HG03103 (cell line): Measurements from ENCODE around the gene NUP210L.

Experiments used
- ATAC-seq: cut with Tn5 transposase; IDR thresholded peaks from one replicate; pipeline ENCODE4 v1.9.1; 2021; ENCODE audit warnings: low read depth; ENCODE audit not compliant: unreplicated experiment

The NUP210L gene

DNA sequence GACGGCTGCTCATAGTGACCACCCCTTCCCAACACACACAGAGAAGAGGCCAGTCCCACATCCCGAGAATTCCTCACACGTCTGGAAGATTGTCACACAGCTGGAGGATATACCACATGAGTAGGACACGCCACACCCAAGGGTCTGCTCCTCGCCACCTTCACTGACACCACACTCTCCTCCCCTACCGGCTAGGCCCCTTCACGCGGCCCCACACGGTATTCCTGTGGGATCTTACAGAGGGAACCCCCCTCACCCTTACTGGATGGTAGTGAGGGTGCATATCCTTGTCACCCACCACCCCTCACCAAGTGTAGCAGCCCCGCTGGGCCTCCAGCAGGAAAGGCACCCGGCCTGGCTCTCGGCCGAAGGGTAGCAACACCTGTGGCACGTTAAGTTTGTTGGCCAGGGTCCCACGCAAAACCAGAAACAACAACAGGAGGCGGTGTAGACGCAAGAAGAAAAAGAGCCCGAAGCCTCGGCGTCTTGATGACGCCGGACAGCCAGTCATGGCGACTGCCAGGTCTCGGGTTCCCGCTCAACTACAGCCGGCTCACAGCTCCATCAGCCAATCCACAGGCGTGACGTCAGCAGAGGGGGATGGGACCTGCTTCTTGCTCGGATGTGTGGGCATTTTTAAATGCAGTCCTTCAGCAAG, at the start of gene NUP210L:
NUP210L (minus strand) TSS at position 540 of the 658 bp plus-strand sequence.
- ATAC-seq: no peak

DNA sequence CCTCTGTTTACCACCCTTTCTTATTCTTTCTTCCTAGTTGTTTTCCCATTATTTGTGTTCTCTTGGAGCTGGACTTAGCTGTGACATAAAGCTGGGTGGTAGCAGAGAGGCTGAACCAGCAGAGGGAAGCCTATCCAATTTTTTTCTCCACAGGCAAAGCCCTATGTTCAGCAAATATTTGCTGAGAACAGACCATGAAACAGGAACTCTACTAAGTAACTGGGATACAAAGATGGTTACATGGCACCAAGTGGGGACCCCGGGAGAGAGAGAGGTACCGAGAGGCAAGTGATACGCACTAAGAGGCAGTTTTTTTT, 44.6 kb upstream of the NUP210L start:
- no peak for ATAC-seq

DNA sequence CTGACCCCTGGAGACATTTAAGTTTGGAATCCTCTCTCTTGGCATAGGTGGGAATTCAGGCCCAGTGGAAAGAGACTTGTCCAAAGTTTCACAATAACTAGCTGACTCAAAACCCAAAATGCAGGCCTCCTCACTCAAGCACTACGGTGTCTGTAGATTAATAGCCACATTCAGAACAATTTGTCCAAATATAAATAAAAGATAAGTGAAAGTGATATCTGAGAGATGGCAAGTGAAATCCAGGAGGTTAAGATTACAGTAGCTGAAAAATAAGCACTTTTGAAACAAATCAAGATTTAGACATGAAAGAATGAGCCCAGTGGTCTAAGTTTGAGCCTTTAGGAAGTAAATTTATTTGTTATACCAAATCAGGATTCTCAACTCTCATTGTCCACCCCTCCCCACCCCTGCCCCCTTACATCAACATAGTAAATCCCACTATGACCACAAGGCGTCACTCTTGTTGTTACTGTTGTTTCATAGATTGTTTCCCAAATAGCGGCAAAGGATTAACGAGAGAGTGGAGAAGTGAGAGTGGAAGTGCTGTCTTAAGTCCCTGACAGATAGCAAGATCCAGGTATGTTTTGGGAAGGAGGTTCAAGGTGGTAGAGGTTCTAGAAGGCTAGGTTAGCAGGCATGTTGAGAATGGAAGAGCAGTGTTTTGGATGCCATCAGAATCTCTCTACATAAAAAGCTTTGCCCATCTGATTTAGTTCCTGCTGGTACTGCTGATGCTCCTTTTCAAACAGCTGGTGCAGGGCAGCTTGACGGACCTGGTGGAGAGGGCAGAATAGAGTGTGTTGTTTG, 44.1 kb upstream of the NUP210L start:
- ATAC-seq: no peak

DNA sequence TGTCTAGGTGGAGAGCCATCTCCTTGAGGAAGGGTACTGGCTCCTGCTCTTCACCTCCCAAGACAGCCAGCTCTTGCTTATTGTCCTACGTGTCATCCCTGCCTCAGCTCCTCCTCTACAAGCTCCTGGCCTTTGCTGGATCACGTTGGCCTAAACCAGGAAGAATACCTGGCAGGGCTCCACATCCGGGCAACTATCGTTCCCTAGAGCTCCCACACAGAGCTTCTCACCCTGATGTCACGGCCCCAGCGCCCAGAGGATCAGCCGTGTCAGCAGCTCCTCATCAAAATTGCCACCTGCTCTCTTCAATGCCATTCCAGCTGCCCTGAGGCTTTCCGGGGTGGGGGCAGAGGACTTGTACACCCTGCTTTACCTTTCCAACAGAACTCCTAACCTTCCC, 38.9 kb upstream of the NUP210L start:
- no peak for ATAC-seq

DNA sequence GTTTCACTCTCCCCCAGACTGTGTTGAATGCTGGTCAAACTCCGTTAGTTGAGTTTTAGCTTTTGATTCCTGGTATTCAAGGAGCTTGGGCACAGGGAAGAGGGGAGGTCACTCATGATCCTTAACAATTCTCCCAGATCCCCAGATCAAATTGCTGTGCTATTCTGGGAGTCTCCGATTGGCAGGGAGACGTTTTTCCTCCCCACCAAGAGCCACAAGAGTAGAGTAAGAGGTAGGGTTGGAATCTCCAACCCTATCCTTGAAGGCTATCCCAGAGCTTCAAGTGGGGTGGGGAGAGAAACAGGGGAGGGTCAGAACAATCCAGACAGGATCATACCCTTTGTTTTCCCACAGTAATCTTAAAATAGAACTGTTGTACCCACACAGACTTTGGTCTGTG, 37.6 kb upstream of the NUP210L start:
- ATAC-seq: no peak

DNA sequence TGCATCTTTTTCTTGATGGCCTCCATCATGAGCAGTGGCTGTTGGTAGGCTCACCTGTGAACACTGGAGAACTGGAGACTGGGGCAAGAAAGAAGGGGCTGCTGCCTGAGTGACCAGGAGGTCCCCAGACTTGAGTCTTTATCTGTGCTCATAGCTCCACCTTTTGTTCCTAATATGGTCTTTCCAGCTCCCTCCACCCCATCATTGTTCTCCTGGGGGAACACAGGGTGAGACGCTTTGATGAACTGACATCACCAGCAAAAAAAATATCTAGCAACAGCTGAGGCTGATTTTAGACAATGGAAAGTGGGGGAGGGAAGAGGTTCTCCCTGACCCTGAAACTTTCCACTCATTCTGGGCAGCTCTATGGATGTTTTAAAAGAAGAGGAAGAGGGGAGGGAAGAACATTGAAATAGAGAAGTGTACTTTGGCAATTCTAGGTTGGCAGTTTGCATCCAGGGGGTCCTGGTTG, 37.2 kb upstream of the NUP210L start, which contains the start of gene TPM3:
TPM3 (minus strand) TSS at position 111 of the 472 bp plus-strand sequence; CDS start at position 29, 82 bp downstream.
- no peak for ATAC-seq

DNA sequence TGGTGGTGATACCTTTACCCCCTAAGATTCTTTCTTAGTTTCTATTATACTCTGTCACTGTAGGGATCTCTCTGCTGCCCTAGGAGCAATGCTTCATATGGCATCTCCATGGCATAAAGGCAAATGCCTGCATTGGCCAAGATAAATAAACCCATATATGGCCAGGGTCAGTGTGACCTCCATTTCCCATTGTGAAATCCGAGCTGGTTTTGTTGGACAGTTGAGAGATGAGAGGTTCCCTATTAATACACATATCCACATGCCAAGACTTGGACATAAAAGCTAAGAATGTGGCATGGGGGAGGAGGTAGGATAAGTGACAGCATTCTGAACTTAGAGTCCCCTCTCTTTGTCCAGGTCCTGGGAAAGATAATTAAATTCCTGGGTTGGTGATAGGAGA, 35.7 kb upstream of the NUP210L start:
- no peak for ATAC-seq

DNA sequence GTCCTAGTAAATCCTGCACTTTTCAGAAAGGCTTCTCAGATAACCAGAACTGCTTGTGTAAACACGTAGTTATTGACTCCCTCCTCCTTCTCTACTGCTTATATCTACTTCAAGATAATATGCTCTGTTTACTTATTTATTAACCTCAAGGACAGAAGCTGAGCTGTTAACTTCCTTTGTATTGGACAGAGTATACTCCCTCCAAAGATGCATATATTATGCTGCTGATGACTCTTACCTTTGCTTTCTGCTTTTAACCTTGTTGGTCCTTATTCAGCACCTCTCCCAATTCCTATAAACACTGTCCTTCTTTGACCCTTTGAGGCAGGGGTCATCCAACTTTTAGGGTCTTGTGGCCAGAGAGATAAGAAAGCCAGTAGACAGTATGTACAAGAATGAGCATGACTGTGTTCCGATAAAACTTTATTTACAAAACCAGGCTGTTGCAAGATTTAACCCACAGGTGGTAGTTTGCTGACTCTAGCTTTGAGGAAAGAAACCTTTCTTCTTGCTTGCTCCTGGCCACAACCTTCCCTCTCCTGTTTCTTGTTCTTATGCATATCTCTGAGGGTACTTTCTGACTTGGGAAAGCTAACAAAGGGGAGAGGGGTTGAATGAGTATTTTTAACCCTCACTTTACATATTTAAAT, 32.1 kb upstream of the NUP210L start:
- no peak for ATAC-seq

DNA sequence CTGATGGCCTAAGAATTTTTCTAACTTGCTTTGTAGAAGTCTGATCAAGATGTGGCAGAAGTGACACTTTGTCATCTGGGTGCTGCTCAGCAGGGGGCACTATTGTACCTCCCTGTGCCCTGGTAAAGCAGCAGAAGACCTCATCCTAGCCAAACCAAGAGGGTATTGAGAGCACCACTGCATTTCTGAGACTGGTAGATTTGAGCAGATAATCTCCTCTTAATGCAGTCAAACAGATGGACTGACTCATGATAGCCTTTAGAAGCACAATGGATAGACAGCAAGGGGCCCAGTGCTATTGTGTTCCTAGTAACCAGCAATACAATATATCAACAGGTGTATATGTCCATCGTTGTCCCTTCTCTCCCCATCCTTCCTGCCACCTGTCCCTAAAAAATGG, 31.3 kb upstream of the NUP210L start:
- ATAC-seq: no peak

DNA sequence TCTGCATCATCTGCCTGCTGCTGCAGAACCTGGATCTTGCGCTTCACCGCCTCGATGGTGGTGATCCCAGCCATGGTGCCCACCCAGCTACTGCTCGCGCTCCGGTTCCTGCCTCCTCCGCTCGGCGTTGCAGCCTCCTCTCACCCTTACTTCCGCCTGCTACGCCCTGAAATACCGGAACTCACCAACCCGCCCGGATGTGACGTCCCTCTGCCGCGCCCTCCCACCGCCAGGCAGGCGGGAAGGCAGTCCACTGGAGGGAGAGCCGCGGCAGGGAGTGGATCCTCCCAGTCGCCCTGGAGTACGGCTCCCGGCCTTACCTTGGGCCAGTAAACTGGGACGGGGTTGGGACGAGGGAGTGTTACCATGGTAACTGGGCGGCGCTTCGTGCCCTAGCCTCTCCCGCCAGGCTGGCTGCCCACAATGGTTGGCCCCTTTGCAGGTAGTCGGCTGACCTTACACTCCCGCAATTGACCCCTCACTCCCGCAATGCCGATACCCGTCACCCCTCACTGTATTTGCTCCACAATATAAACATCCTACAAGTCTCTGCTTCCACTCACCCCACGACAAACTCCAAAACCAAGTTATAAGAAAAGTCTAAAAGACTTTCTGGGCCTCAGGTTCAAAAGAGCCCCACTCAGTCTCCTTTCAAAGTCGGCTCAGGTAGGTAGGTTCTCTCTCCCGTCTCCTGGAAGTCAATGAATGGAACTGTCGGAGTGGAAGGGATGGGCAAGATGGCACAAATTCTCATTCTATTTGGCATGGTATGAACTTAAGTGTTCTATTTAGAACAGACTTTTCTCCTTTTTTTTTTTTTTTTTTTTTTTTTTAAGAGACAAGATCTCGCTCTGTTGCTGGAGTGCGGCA, 28.4 kb upstream of the NUP210L start:
- peak; percentile 61 for ATAC-seq

DNA sequence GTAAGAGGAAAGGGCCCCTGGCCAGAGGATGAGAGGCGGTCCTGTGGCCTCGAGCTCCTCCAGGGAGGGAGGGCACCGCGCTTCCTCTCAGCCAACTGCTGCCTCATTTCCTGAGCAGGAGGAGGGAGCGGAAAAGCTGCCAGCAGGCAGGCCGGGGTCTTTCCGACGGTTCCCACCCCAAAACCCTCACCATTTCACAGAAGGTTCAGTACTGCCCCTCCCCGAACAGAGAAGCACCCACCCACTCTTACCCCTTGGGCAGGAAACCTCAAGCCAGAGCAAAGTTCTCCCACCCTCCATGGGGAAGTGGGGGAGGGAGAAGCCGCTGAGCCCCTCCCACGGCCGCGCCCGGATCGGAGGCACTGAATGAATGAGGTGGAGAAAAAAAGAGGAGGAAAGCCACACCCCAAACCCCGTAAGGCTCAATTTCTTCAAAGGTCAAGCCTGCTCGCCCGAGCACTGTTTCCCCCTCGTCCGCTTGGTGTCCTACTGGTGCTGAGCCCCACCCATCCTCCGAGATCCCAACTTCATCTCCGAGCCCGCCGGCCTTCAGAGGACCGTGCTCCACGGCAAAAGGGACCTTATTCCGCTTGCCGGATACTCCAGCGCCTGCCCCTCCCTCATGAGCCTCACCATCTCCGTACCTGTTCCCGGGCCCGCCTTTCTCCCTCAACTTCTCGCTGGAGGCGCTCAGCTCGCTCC, 27.6 kb upstream of the NUP210L start:
- ATAC-seq: no peak

DNA sequence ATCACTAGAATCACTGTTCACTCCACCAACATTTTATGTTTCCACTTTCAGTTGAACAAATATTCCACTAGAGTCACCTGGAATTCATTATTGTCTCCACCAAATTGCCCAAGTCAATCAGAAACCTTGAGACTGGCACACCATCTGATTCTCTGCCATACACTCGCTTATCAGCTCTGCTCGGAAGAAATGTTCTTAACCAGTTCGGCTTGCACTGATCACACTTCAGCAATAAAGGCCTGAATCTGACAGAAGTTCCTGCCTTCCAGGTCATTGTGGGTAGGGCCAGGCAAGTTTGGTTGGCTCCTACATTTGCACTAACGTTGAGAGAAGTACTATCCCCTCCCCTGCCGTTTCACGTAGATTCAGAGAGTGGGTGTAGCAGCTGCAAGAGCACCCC, 27.1 kb upstream of the NUP210L start:
- ATAC-seq: no peak

DNA sequence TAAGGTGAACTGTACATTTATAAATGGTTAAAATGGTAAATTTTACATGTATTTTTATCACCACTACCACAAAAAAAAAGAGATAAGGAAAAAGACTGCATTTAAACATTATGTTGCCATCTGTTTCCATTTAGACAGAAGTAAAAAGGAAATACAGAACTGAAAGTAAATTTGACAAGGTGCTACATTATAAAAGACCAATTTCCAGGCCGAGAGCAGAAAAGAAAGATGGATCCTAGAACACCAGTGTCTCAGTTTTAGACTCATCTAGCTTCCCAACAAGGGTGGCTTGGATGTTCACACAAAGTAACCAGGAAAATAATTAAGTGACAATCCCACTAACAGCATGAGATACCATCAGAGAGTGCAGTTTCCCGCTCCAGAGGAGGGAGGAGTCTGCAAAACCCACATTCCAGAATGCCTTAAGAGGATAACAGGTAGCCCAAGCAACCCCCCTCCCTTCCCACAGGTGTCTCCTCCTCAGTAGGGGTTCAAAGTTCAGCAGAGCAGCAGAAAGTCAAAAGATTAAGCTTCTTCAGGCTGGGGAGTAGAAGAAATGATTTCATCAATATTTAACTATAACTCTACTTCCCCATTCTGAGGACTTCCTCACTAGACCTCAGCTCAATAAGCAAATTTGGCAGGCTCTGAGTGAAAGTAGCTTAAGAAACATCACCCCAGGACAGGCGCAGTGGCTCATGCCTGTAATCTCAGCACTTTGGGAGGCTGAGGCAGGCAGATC, 25.2 kb upstream of the NUP210L start:
- ATAC-seq: no peak

DNA sequence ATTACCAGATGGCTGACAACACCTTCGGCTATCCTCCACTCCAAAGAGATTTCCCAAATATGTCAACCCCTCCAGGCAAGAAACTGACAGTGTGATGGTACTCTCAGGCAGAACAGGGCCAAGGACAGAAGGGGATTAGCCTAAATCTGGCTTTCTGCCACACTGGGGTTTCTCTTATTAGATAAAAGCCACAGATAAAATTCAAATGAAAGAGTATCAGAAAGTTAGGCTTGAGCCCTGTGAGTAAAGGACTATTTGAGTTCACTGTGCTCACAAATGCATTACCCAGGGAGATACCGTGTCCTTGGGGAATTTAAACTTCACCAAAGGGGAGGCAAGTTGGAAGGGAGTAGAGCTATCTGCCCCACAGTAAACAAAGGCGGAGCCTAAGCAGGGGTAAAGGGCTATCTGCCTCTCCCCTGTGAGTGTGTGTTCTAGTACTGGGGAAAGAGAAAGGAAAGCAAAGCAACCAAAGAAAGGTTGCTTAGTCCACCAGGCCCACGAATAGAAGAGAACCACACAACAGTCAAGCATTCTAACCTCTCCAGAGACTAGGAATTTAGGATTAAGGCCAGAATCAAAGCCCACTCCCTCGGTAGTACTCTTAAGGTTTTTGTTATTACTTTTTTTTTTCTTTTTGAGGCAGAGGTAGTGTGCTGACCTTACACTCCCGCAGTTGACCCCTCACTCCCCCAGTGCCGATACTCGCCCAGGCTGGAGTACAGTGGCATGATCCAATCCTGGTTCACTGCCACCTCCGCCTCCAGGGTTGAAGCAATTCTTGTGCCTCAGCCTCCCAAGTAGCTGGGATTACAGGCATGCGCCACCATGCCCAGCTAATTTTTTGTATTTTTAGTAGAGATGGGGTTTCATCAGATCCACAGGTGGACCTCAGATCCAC, 24.3 kb upstream of the NUP210L start:
- ATAC-seq: no peak

DNA sequence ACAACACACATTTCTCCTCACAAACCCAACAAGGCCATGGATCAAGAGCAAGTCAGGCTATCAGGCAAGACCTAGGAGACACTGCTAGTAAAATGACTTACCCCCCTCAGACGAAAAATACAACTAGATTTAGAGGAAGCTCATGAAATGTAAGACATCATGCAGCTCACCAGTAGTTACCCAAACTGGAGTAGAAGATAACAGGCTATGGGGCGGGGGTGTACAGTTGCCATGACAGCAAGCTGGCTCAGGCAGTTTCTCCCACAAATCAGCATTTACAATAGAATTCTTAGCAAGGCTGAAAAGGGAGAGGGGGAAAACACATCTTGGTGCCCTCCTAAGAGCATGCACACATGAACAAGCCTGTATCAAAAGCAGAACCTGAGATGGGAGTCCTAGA, 23.1 kb upstream of the NUP210L start:
- no peak for ATAC-seq

DNA sequence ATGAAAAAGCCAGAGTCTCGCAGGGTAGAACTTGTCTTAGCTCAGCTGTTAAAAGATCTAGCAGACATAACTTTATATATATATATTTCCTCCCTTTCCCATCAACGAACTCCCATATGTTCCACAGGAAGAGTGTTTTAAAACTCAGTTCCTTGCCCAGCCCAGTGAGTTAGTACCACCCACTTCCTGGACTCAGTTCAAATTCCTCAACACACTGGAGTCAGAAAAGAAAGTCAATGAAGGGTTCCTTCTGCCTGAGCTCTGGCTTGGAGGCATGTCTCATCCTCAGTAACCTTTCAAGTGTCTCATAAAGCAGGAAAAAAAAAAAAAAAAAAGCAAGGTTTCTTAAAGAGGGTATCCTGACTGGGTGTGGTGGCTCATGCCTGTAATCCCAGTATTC, 21.5 kb upstream of the NUP210L start:
- ATAC-seq: no peak

DNA sequence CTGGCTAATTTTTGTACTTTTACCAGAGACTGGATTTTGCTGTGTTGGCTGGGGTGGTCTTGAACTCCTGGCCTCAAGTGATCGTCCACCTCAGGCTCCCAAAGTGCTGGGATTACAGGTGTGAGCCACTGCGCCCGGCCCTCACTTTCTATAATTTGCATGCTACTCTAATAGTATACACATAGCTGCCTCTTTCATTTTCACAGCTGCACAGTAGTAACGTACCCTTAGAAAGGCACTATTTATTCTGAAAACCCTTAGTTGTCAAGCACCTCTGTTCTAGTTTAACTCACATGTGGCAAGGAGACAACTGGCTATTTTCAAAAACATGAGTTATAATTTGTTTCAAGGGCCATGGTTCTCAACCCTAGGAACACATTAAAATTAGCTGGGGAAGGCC, 19.8 kb upstream of the NUP210L start:
- no peak for ATAC-seq

DNA sequence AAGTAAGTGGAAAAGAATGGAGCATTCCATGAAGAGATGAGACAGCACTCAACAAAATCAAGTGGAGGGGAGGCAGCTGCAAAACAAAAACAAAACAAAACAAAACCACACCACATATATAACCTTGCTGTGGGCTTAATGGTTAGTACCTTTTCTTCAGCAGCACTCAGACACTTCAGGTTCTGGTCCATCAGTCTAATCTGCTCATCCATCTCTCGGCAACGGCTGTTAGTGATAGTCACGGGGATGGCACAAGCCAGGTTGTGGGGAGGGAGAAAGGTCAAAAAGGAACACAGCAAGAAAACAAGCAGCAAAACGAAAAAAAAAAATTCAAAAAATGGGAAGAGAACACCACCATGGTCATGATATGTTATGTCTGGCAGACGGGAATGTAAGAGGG, 17.0 kb upstream of the NUP210L start:
- no peak for ATAC-seq

DNA sequence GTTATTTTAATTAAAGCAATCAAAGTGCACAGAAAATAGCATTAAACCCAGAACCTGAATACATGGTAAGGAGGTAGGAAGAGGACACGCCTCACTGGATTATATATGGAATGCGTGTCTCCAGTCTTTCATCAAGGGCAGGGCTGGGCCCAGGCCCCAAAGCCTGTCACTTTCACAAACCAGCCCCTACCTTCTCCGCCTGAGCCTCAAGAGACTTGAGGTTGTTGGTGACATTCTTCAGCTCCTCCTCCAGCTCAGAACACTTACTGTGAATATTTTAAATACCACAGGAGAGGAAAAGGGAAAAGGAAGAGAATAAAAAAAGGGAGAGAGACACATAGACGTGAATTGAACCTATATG, 16.3 kb upstream of the NUP210L start:
- no peak for ATAC-seq
